Measurements from ENCODE around the gene NDST1. TPM values are rescaled to one million over a fixed set of nuclear protein-coding genes. Genes with fewer than 3 reads are reported as not detected.
A peak's percentile ranks its signal among the peaks of the same experiment; 100 is the strongest.

The NDST1 gene
- total RNA-seq, 1 donor from 2014 or later: 28.6 TPM

DNA sequence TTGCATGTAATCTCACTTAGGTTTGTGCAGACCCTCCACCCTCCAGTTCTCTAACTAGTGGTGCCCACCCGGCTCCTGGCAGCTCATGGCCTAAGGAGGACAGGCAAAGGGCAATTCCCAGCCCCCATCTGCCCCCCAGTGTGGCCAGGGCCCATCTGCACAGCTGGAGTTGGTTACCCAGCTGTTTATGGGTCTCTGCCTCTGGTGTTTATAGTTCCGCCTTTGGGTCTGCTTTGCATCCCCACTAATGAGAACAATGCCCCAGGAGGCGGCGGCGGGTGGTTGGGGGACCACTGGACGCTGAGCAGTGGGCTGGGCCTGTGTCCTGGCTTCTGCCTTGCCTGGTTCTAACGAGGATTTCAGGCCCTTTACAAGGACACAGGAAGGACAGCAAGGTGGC lies 62.4 kb downstream of the NDST1 start:
- no peak for DNase-seq

DNA sequence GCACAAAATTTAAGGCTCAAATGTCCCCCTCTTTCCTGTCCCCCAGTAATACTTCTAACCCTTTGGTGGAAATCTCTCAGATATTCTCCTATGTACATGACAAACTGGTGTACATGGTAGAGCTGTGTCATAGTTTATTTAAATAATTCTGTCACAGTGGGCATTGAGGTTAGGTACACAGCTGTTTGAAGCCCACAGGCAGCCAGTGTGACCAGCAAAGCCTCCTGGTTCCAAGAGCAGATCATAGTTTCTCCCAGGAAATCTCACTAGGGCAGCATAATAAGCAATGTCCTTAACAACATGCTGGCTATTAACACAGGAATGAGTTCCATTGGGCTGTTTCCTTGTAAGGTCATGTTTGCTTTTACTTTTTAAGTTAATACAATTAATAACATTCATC lies 63.9 kb downstream of the NDST1 start:
- no peak for DNase-seq

DNA sequence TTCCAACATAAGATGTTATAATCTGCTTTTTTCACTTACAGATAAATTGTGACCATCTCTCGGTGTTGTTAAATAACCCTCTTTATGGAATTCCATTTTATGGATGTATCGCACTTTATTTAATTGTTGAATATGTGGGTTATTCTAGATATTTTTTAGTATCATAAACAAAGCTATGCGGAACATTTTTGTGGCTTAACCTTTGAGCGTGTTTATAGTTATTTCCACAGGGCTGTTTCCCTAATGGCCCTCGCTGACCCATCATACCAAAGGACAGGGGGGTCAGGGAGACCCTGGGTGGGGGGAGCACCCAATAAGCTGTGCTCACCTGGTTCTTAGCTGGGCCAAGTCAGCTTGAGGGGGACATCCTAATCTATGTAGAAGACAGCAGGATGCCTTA lies 65.3 kb downstream of the NDST1 start:
- no peak for DNase-seq

DNA sequence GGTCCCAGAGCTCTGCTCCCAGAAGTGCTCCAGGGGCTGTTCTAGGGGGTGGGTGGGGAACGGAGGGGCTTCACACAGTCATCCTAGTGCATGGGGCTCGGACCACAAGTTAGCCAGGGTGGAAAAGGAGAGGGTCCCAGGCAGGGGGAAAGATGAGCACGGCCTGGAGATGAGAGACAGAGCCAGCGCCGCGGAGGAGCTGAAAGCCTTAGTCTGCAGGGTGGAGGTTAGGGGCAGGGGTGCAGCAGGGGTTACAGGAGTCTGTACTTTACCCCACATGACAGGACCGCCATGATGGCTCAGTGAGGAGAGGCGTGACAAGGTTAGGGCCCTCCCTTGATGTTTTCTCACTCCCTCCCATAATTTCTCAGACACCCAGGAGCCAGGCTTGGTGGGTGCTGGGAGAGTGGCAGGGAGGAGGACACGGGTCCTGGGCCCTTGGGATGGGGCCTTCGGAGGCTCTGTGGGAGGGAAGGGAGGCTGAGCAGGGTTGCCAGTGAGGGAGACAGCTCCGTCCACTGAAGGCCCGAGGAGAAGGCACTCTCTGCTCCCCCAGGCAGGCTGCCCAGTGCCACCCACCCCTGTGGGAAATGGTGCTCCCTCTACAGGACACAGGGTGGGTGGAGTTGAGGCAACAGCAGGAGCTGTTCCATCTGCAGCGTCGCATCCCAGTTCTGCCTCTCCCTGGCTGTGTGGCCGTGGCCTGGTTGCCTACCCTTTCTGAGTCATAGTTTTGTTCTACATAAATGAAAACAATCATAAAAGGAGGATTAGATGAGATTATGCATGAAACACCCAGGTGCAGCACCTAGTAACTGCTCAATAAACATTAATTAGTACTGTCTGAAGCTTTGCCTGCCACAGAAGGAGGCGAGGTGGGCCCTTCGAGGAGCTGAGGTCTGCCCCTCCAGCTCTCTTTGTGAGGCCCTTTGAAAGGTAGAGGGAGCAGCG lies 66.2 kb downstream of the NDST1 start:
- no peak for DNase-seq

DNA sequence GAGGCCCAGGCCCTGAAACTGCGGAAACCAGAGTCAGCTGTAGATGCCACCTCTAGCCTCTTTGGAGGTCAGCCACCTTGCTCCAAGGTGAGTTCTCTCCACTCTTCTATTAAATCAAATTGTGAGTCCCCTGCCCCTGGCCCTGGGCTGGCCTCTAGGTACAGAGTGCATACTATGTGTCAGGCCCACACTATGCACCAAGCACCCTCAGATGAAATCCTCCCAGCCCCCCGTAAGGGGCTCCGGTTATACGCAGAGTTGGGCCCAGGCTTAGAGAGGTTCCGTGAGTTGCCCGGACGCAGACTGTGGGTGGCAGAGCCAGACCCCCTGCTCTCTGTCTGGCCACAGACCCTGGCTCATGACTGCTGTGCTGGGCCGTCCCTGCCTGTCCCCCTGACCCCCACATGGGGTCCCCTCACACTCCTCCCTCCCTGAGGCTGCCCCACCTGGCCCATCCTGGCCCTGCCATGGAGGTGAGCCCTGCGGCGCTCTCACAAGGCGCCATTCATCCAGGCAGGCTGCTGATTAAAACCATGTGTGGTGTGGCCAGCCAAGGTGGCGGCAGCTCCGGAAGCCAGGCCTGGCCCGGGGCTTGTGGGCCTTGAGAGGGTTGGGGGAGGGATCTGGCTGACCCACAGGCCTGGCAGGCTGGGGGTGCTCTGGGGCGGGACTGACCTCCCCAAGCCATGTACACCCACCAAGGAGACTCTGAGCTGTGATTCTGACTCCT lies 67.1 kb downstream of the NDST1 start:
- DNase-seq: no peak

DNA sequence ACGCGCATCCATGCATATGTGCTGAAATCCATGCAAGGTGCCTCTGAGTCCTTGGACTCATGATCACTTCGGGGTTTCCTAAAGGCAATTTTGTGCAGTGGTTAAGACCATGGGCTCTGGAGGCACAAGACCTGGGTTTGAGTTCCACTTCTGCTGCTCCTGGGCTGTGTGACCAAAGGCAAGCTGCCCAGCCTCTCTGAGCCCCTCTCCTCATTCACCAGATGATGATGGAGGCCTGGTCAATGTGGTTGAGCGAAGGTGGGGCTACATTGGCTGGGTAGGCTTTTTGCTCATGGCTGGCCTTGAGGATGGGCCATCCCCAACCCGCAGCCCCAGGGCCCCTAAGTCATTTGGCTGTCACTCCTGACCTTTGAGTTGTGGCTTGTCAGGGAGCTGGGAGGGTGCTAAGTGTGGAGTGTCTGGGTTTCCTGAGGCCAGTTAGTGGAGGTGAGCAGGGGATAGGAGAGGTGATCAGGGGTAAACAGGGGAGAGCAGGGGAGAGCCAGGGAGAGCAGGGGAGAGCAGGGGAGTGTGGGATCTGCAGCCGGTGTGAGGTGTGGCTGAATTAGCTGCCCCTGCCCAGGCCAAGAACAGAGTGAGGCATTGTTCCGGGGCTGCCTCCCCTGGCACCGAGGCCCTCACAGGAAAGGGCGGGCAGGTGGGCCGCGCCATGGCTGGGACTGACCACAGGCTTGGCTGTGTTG lies 68.0 kb downstream of the NDST1 start:
- DNase-seq: no peak

DNA sequence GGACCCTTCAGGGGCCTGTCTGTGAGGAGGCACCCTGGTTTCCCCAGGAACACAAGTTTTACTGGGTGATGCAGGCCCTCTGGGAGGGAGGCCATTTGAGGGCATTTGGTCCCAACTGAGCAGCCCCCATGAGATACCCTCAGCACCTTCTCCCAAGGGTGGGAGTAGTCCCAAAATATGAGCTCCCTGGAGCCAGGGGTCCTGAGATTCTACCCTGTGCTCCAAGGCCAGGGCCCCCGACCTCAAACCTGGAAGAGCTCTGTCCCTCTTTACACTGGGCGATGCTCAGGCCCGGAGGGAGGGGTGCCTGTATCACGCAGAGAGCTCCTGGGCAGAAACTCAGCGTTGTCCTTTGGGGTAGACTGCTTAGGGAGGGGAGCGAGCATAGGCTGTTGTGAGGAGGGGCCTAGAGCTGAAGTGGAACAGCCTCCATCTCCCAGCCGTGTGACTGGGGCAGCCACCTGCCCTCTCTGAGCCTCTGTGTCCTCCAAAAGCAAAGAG lies 68.6 kb downstream of the NDST1 start:
- DNase-seq: no peak

DNA sequence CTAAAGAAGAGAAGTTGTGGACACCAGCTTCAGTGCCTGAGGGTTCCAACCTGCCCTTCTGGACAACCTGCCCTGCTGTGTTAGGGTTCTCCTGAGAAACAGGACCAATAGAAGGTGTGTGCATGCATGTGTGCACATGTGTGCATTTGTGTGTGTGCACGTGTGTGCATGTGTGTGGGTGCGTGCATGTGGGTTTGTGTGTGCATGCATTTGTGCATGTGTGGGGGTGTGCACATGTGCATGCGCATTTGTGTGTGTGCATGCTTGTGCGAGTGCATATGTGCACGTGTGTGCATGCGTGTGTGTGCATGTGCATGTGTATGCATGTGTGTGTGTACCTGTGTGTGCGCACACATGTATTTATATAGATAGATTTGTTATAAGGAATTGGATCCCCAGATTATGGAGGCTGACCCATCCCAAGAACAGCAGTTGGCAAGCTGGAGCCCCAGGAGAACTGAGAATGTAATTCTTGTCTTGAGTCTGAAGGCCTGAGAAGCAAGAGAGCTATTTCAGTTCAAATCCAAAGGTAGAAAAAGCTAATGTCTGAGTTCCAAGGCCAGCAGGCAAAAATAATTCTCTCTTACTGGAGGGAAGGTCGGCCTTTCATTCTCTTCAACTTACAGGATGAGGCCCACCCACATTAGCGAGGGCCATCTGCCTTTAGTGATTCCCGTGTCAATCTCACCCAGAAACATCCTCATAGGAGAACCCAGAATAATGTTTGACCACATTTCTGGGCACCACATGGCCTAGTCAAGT lies 69.6 kb downstream of the NDST1 start:
- DNase-seq: no peak

DNA sequence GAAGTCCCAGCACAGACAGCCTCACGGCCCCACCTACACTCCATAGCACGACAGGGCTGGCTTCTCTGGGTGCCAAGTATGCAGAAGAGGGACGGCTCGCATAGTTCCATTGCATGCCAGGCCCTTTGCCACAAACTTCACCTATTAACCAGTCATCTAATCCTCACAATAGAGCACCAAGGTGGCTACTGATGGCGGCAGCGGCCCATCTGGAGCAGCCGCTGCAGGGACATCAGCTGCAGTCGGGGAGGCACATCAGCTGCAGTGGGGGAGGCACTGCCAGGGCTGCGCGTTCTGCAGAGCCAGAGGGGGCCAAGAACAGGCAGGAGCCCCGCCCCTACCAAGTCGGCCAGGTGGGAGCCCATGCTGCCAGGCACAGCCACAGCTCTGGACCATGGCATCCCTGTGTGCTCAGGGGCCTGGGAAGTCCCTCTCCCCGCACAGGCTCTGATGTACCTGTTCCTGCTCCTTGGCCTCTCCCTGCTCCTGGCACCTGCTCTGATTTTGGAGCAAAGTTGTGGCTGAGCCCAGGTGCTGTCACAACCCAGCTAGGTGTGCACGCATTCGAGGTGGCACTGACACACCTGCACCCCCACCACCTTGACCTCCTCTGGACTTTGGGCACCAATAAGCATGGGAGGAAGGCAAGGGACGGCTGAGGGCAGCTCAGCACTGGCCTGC lies 71.0 kb downstream of the NDST1 start:
- no peak for DNase-seq

DNA sequence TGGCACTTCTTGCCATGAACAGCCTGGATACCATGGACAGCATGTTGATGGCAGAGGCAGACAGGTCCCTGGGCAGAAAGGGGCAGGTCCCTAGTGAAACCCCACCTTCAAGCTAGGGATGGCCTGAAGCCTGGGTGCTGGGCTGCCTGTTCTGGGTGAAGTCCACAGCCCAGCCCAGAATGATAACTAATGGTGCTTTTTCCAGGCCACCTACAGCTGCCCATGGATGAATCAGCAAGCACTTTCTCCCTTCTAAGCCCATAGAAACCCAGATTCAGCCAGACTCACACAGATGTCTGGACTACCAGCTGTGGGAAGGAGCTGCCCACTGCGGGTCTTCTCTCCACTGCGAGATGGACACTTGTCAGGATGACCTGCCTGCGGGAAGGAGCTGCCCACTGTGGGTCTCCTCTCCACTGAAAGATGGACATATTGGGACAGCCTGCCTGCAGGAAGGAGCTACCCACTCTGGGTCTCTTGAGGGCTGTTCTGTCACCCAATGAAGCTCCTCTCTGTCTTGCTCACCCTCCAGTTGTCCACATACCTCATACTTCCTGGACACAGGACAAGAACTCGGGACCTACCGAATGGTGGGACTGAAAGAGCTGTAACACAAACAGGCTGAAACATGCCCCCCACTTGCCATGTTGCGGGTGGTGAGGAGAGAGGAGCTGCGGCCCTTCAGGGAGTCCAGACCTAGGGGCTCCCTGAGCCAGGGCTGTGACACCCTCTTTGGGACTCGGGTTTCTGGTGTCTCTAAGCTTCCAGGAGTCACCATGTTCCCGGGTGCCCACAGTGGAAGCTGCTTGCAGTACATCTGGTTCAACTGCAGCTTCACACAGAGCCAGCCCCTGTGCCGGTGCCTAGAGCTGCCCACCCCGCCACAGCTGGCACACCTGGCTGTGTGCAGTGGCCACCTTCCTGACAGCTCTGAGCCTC lies 71.8 kb downstream of the NDST1 start:
- DNase-seq: no peak

DNA sequence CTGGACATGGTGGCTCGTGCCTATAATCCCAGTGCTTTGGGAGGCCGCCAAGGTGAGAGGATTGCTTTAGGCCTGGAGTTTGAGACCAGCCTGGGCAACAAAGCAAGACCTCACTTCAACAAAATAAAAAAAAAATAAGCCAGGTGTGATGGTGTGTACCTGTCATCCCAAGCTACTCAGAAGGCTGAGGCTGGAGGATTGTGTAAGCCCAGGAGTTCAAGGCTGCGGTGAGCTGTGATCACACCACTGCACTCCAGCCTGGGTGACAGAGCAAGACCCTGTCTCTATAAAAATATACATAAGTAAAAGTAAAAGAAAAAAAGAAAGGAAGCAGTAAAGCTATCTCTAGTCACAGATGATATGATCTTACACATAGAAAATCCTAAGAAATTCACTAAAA lies 73.0 kb downstream of the NDST1 start:
- no peak for DNase-seq

DNA sequence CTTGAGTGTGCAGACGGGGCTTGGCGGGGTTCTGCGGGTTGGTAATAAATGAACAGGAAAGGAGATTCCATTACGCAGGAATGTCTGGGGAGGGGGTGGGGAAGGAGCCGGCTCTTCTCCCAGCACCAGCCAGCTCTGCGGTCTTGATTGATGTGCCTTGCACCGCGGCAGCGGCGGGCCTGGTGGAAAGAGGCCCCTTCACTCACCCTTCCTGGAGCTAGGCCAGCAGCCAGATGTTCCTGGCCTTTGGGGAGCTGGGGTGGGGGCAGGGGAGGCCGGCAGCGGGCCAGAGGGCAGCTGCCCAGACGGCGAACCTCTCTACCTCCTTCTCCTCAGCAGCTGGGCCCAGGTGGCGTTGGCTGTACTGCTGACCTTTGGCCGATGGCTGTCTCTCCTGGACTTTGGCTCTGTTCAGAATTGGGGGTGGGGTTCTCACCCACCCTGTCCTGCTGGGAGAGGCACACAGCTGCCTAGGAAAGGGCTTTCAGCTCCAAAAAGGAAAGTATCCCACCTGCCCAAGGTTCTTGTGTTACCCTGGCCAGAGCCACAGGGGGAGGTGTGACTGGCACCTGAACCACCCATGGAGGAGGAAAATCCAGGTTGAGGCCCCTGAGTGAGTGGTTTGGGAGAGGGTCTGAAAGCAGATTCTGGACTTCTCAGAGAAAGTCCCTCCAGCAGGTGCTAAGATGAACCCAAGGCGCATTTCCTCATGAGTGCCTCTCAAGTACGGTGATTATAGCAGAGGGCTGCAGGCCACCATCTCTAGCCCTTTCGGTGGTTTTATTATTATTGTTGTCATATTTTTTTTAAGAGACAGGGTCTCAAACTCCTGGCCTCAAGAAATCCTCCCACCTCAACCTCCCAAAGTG lies 74.5 kb downstream of the NDST1 start:
- DNase-seq: peak; percentile 35

DNA sequence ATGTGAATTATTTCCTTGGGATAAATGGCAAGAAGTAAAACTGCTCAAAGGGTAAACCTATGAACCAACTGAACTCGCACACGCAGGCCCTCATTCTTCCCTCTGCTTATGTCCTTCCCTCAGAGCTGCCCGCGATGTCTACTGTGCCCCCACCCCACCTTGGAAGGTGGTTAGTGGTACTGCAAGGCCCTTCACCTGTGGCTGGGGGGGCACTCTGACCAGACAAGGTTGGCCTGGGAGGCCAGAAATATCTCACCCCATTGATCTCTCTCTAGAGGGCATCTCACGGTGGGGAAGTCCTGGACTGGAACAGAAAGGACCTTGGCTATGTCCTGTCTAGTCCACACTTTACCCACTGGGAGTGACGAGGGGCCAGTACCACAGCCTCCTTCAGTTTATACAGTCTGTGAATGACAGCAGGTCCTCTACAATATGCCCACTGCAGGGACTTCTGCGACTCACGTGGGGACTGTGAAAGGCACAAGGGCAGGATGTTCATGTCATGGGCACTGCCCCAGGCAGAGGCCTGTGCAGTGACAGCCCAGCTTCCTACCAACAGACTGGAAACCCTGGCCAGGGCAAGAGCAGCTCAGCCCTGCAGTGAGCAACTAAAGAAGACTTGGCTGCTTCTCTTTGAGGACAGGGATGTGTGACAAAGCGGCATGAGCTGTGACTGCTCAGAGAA lies 75.8 kb downstream of the NDST1 start:
- no peak for DNase-seq

DNA sequence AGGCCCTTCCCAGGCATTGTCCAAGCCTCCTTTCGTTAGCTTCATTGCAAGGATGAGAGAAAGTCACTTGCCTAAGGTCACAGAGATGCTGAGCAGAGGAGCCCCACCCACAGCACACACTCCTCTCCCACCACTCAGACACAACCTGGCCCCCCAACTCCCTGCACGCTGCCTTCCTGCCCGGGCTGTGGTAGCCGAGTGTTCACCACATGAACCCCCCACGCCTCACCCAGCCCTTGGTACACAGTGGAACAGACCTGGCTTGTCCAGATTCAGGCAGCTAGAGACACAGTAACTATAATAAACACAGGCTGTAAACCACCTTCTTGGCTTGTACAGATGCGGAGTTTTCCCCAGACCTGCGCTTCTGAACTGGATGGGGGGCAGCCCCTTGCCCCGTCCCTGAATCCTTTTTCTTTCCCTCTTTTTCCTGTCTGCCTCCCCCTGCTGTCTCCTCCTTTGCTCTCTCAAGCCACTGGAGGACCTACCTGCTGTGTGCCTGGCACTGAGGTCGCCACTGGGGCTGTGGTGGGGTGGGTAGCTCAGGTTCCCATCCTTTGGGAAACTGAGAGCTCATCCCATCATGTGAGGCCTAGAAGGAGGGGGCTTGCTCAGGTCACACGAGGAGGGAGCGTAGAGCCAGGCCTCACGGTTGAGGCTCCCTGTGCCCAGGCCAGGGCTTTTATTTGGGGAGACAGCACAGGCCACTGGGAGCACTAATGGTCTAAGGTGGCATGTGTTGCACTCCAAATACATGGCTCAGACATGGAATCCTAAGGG lies 76.8 kb downstream of the NDST1 start:
- DNase-seq: no peak

DNA sequence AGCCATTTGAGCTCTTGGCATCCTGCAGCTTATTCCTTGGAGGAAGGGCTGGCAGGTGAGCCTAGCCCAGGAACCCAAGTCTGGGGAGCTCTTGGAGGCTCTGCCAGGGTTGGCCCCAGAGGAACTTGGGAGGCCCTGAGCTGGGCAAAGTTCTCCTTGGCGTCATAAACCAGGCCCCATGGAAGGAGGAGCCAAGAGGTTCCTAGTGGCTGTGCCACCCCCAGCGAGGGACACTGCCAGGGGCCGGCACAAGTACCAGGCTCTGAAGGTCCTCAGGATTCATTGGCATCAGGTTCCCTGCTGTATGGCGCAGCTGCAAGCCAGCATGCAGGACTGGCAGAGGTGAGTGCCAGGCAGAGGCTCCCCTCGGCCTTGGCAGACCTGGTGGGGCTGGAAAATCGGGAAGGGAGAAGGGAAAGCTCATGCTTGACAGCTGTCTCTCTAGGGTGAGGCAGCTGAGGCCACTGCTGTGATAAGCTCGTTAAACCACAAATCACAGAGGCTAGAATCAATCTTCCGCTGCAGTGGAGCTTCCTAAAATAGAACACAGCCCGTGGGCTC lies 77.9 kb downstream of the NDST1 start:
- no peak for DNase-seq

DNA sequence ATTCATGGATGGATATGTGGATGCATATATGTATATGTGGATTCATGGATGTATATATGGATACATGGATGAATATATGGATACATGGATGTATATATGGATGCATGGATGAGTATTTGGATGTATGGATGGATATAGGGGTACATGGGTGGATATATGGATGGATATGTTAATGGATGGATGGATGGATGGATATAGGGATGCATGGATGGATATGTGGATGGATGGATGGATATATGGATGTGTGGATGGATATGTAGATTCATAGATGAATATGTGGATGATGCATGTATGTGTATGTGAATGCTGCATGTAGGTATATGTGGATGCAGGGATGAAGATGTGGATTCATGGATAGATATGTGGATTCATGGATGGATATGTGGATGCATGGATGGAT lies 79.1 kb downstream of the NDST1 start:
- DNase-seq: no peak

DNA sequence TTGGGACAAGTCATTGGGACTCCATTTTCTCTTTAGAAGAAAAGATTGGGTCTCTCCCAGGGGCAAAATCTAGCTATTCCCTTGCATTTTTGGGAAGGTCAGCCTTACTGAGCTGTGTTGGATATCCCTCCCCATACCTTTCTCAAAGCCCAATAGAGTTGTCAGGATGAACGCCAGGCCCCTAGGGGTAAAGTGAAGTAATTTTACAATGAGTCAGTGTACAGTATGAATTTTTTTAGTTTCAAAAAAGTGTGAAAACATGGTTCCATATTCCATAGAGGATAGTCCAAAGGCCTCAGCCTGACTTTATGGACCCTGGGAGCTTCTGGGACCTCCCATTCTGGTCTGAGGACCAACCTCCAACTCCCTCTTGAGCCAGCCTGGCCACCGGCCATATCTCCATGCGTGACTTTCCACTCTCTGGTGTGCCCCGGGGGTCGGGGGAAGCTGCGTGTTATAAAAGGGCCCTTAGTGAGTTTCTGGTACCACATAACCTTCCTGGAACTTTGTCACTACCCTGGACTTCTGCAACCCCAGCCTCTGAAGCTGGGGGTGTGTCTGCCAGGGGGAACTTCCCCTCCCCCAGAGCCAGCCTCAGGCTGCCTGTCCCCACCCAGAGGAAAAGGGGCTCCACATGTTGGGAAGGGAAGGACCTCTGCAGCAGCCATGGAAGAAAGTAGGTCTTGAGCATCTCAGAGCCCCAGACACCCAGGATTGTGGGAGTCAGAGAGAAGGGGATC lies 80.1 kb downstream of the NDST1 start:
- DNase-seq: no peak

Data from skin of body (tissue), 2 donors.